Loucy (cell line): ENCODE results near the gene SH3GL1.

Experiments
- H2AFZ ChIP-seq: fragments of 200-600 bp; sonication (generic); 2 replicates; pipeline ENCODE4 v1.6.0; 2016; ENCODE audit warnings: antibody characterized with exemption, mild to moderate bottlenecking, low read length, moderate library complexity
- H3F3A ChIP-seq: fragments of 200-600 bp; 2 replicates; pipeline ENCODE4 v1.6.0; 2016; ENCODE audit warnings: antibody characterized with exemption, low read depth, mild to moderate bottlenecking
- H3K27me3 ChIP-seq: fragments of 200-600 bp; sonication (generic); 2 replicates; pipeline ENCODE4 v1.6.1; 2014; ENCODE audit warnings: low read length, mild to moderate bottlenecking; ENCODE audit not compliant: insufficient read depth, poor library complexity, severe bottlenecking
- H3K36me3 ChIP-seq: fragments of 200-600 bp; sonication (generic); 2 replicates; pipeline ENCODE4 v1.6.1; 2016; ENCODE audit warnings: low read length; ENCODE audit not compliant: insufficient read depth
- H3K4me1 ChIP-seq: fragments of 200-600 bp; sonication (generic); 2 replicates; pipeline ENCODE4 v1.5.1; 2014; ENCODE audit warnings: low read length, mild to moderate bottlenecking; ENCODE audit not compliant: insufficient read depth, poor library complexity, severe bottlenecking
- H3K4me2 ChIP-seq: fragments of 200-600 bp; sonication (generic); 2 replicates; pipeline ENCODE4 v1.6.0; 2014; ENCODE audit warnings: antibody characterized with exemption, low read length, low read depth, mild to moderate bottlenecking; ENCODE audit not compliant: poor library complexity, severe bottlenecking
- H3K4me3 ChIP-seq: fragments of 200-600 bp; sonication (generic); 2 replicates; pipeline ENCODE4 v1.5.1; 2014; ENCODE audit warnings: low read length, mild to moderate bottlenecking, mixed read lengths; ENCODE audit not compliant: poor library complexity, severe bottlenecking
- H3K79me2 ChIP-seq: fragments of 200-600 bp; sonication (generic); 2 replicates; pipeline ENCODE4 v1.6.1; 2014; ENCODE audit warnings: low read length; ENCODE audit not compliant: insufficient read depth
- H3K9ac ChIP-seq: fragments of 200-600 bp; sonication (generic); 2 replicates; pipeline ENCODE4 v1.6.0; 2014; ENCODE audit warnings: mild to moderate bottlenecking, low read depth, low read length, moderate library complexity; ENCODE audit not compliant: poor library complexity, severe bottlenecking
- H3K9me2 ChIP-seq: fragments of 200-600 bp; sonication (generic); replicated peaks from 2 replicates; pipeline ENCODE4 v1.6.1; 2016; ENCODE audit warnings: low read depth, low read length, mixed read lengths
- H3K9me3 ChIP-seq: fragments of 200-600 bp; sonication (generic); 2 replicates; pipeline ENCODE4 v1.6.1; 2014; ENCODE audit warnings: mild to moderate bottlenecking, antibody characterized with exemption, low read length, low read depth; ENCODE audit not compliant: insufficient read depth
- H4K20me1 ChIP-seq: fragments of 200-600 bp; sonication (generic); 2 replicates; pipeline ENCODE4 v1.6.0; 2014; ENCODE audit warnings: antibody characterized with exemption, low read length, mild to moderate bottlenecking; ENCODE audit not compliant: insufficient read depth, poor library complexity, severe bottlenecking
- EZH2phosphoT487 ChIP-seq: fragments of 200-600 bp; IDR thresholded peaks from 2 replicates; pipeline ENCODE4 v1.6.1; 2018; ENCODE audit warnings: antibody characterized with exemption, mild to moderate bottlenecking, moderate library complexity, borderline replicate concordance
- TF ChIP-seq, protein P1 (sequence below): fragments of 200-600 bp; sonication (generic); conservative IDR thresholded peaks from 2 replicates; pipeline ENCODE4 v1.5.1; 2014; ENCODE audit warnings: mild to moderate bottlenecking, antibody characterized with exemption, low read length

Gene SH3GL1

DNA sequence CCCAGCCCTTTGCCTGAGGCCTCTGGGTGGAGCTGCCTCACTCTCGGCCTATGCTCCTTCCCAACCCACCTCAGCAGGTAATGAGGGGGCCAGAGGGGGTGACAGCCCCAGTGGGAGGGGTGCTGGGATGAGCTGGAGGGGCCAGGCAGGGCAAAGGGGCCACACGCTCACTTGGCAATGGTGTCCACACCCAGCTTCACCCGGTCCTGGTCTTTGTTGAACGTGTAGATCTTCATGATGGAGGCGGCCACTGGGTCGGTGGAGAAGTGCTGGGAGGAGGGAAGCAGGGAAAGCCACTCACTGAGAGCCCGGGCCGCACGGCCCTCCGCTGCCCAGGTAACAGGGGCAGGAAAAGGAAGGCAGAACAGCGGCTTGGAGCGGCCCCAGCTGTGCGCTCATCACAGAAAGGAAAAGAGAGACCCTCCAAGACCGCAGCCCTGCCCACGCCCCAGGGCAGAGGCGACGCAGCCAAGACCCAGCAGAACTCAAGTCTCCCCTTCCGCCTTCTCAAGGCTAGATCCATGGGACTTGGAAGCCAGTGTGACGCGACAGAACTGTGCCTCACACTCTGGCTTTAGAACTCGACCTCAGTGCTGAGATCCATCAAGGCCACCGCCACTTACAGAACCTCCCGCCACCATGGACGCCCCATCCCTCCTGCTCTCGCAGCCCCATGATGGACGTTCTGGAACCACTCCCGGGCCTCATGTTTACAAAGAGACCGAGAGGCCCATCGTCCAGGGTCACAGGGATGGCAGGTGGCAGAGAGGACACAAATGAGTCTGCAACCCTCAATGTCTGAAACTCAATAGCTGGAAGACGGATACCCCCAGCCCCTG, 48.0 kb upstream of the SH3GL1 start:
- Histone ChIP-seq H3K4me3 (no peak overlapping the region), H4K20me1 (no peaks in the 10 kb centered on the region), H3K9ac (no peak overlapping the region), H3K79me2 (no peaks in the 10 kb centered on the region), H3K36me3 (peaks cover 68% of the 10 kb centered on the region; the same call in 1 of the 2 replicates), H3K4me2 (no peak overlapping the region), H2AFZ (no peak overlapping the region), H3K9me2 (no peaks in the 10 kb centered on the region), H3K27me3 (no peaks in the 10 kb centered on the region), H3K4me1 (no peaks in the 10 kb centered on the region), H3K9me3 (no peaks in the 10 kb centered on the region), H3F3A (no peaks in the 10 kb centered on the region)
- TF ChIP-seq, protein P1, sequence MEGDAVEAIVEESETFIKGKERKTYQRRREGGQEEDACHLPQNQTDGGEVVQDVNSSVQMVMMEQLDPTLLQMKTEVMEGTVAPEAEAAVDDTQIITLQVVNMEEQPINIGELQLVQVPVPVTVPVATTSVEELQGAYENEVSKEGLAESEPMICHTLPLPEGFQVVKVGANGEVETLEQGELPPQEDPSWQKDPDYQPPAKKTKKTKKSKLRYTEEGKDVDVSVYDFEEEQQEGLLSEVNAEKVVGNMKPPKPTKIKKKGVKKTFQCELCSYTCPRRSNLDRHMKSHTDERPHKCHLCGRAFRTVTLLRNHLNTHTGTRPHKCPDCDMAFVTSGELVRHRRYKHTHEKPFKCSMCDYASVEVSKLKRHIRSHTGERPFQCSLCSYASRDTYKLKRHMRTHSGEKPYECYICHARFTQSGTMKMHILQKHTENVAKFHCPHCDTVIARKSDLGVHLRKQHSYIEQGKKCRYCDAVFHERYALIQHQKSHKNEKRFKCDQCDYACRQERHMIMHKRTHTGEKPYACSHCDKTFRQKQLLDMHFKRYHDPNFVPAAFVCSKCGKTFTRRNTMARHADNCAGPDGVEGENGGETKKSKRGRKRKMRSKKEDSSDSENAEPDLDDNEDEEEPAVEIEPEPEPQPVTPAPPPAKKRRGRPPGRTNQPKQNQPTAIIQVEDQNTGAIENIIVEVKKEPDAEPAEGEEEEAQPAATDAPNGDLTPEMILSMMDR: no peak
- no peak for TF ChIP-seq EZH2phosphoT487

DNA sequence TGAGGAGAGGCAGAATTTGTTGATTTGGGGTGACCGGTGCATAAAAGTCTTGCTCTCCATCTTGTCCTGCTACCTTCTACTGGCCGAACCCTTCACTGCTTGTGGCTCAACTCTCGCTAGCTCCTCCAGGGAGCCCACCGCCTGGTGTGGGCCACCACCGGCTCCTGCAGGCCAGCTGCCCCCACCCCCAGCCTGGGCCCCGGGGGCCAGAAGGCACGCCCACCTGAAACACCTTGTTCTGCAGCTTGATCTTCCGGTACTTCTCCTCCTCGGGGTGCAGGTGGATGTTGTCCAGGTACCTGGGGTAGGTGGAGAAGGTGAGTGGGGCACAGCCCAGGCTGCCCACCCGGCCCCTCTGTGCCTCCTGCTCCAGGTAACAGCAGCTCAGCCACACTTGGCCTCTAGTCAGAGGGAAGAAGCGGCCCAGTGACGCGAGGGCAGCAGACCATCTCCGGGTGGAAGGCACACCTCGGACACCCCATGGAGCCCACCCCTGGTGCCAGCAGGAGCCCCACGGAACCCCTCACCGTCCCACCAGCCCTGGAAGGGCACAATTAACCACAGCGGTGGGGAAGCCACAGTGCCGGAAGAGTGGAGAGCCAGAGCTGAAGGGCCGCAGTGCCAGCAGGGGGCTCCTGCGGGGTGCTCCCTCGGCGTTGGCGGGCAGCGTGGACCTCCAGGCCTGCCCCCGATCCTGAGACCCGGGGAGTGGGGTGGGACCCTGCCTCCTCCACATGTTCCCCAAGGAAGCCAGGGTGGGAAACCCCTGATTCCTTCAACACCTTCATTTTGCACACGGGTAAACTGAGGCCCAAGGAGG, 47.2 kb upstream of the SH3GL1 start:
- Histone ChIP-seq H3K4me3 (no peak overlapping the region), H3K79me2 (no peaks in the 10 kb centered on the region), H3K9ac (no peak overlapping the region), H3F3A (no peaks in the 10 kb centered on the region), H3K4me1 (no peaks in the 10 kb centered on the region), H2AFZ (no peak overlapping the region), H3K36me3 (peaks cover 70% of the 10 kb centered on the region; the same call in 1 of the 2 replicates), H3K27me3 (no peaks in the 10 kb centered on the region), H4K20me1 (no peaks in the 10 kb centered on the region), H3K4me2 (no peak overlapping the region), H3K9me2 (no peaks in the 10 kb centered on the region), H3K9me3 (no peaks in the 10 kb centered on the region)
- TF ChIP-seq, protein P1: no peak
- TF ChIP-seq EZH2phosphoT487: no peak

DNA sequence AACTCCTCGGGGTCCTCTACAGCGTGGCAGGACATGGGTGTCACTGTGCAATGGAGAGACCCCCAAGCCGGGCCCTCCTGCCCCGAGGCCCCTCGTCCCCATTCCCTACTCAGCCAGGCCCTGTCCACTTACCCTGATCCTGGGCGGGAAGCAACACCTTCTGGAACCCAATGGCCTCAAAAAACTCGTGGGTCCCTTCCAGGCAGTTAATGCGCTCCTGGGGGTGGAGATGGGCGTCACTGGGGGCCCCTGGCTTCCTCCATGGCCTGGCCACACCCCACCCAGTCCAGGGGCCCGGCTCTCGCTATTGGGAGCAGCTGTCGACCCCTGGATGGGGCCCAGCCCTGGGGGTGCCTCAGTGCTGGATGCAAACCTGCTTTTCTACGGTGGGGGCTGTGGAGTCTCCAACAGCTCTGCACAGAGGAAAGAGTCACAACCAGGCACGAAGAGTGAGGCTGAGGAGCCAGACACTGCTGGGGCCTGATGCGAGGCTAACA, 46.4 kb upstream of the SH3GL1 start:
- no peaks in the 10 kb centered on the region for H3K27me3 ChIP-seq
- no peaks in the 10 kb centered on the region for H3F3A ChIP-seq
- TF ChIP-seq EZH2phosphoT487: no peak
- TF ChIP-seq, protein P1: no peak
- peaks cover 69% of the 10 kb centered on the region; the same call in 1 of the 2 replicates for H3K36me3 ChIP-seq
- H3K9me2 ChIP-seq: no peaks in the 10 kb centered on the region
- no peaks in the 10 kb centered on the region for H4K20me1 ChIP-seq
- H3K79me2 ChIP-seq: no peaks in the 10 kb centered on the region
- H3K4me3 ChIP-seq: no peak overlapping the region
- no peaks in the 10 kb centered on the region for H3K9me3 ChIP-seq
- H3K9ac ChIP-seq: no peak overlapping the region
- no peaks in the 10 kb centered on the region for H3K4me1 ChIP-seq
- H3K4me2 ChIP-seq: no peak overlapping the region
- H2AFZ ChIP-seq: no peak overlapping the region
